Immature natural killer cell (primary cell): Measurements from ENCODE around the gene CPSF6. TPM values are rescaled to one million over a fixed set of nuclear protein-coding genes. Genes with fewer than 3 reads are reported as not detected.

Source experiments
- DNase-seq, 3 donors: peaks; one replicate each; pipeline ENCODE4 v3.0.0; 2022; ENCODE audit warnings: mixed read lengths in 1 of 3
- H3K27ac Mint-ChIP-seq, 6 donors: one replicate each; pipeline ENCODE4 v1.8.0; 2020; ENCODE audit warnings: mixed read lengths in 6 of 6, mild to moderate bottlenecking in 5 of 6, inconsistent platforms in 4 of 6, moderate library complexity in 3 of 6
- H3K27me3 Mint-ChIP-seq, 3 donors: one replicate each; pipeline ENCODE4 v1.8.0; 2020 to 2021; ENCODE audit warnings: low read depth in 3 of 3, mild to moderate bottlenecking in 3 of 3, mixed read lengths in 3 of 3, moderate library complexity in 3 of 3, inconsistent platforms in 1 of 3
- H3K36me3 Mint-ChIP-seq, 3 donors: one replicate each; pipeline ENCODE4 v1.8.0; 2020; ENCODE audit warnings: mixed read lengths in 3 of 3, inconsistent platforms in 2 of 3, mild to moderate bottlenecking in 2 of 3
- H3K4me1 Mint-ChIP-seq, 2 donors: one replicate each; pipeline ENCODE4 v1.8.0; 2020; ENCODE audit warnings: inconsistent platforms in 2 of 2, mild to moderate bottlenecking in 2 of 2, mixed read lengths in 2 of 2, moderate library complexity in 1 of 2
- H3K4me3 Mint-ChIP-seq, 5 donors: one replicate each; pipeline ENCODE4 v1.8.0; 2020; ENCODE audit warnings: mild to moderate bottlenecking in 5 of 5, mixed read lengths in 5 of 5, inconsistent platforms in 3 of 5, moderate library complexity in 3 of 5
- H3K9me3 Mint-ChIP-seq, 6 donors: one replicate each; pipeline ENCODE4 v1.8.0; 2020; ENCODE audit warnings: mild to moderate bottlenecking in 6 of 6, mixed read lengths in 6 of 6, inconsistent platforms in 4 of 6, moderate library complexity in 3 of 6
- polyA plus RNA-seq, 3 donors: library from polyadenylated mRNA; unstranded; fragments of 300-500 nt; fragmentation: Illumina TruSeq; gene quantifications; one replicate each; pipeline ENCODE4 v1.2.3, GENCODE V29; 2021

CPSF6 gene
- polyA plus RNA-seq, 3 donors from 2014 or later: 35.3 to 69.6 (median 49.8) TPM

GRCh38 chr12:69269736-69270135 lies 30.4 kb downstream of the CPSF6 start:
- H3K4me1 Mint-ChIP-seq: peaks cover 0 to 6% of the 10 kb centered on the region in 2 donors
- H3K27ac Mint-ChIP-seq: no peak overlapping the region
- H3K36me3 Mint-ChIP-seq: peaks cover 6 to 7% (median 7%) of the 10 kb centered on the region in 3 donors
- no peak overlapping the region for H3K4me3 Mint-ChIP-seq
- no peaks in the 10 kb centered on the region for H3K9me3 Mint-ChIP-seq
- H3K27me3 Mint-ChIP-seq: no peaks in the 10 kb centered on the region
- DNase-seq: no peak

- DNase-seq: no peak
- Mint-ChIP-seq H3K4me3 (no peak overlapping the region), H3K4me1 (peaks cover 6 to 8% of the 10 kb centered on the region in 2 donors), H3K9me3 (no peaks in the 10 kb centered on the region), H3K27ac (peak overlapping the region in 1 of 6 donors; percentile 14), H3K36me3 (peaks cover 3% of the 10 kb centered on the region in 3 donors), H3K27me3 (peaks cover 0 to 4% (median 1%) of the 10 kb centered on the region in 3 donors)
Observed at GRCh38 chr12:69272511-69272910, 33.1 kb downstream of the CPSF6 start.

GRCh38 chr12:69274861-69275260 lies 35.5 kb downstream of the CPSF6 start:
- Mint-ChIP-seq H3K9me3 (no peaks in the 10 kb centered on the region), H3K4me3 (no peak overlapping the region), H3K27me3 (peaks cover 0 to 4% (median 1%) of the 10 kb centered on the region in 3 donors), H3K4me1 (peaks cover 6 to 8% of the 10 kb centered on the region in 2 donors), H3K36me3 (peaks cover 0 to 3% (median 0%) of the 10 kb centered on the region in 3 donors), H3K27ac (peak overlapping the region in 4 of 6 donors; percentile 6 to 57 (median 43))
- no peak for DNase-seq

GRCh38 chr12:69275471-69275891 lies 36.1 kb downstream of the CPSF6 start:
- no peak for DNase-seq
- Mint-ChIP-seq H3K4me1 (peaks cover 6 to 8% of the 10 kb centered on the region in 2 donors), H3K36me3 (peaks cover 0 to 3% (median 0%) of the 10 kb centered on the region in 3 donors), H3K9me3 (no peaks in the 10 kb centered on the region), H3K27me3 (peaks cover 0 to 4% (median 1%) of the 10 kb centered on the region in 3 donors), H3K27ac (peak overlapping the region in 5 of 6 donors; percentile 1 to 54 (median 12)), H3K4me3 (no peak overlapping the region)

GRCh38 chr12:69278814-69279782 lies 39.7 kb downstream of the CPSF6 start:
- H3K36me3 Mint-ChIP-seq: no peaks in the 10 kb centered on the region
- H3K9me3 Mint-ChIP-seq: no peaks in the 10 kb centered on the region
- DNase-seq: no peak
- H3K27me3 Mint-ChIP-seq: peaks cover 0 to 4% (median 1%) of the 10 kb centered on the region in 3 donors
- no peak overlapping the region for H3K4me3 Mint-ChIP-seq
- H3K27ac Mint-ChIP-seq: peak overlapping the region in 1 of 6 donors; percentile 22
- H3K4me1 Mint-ChIP-seq: peaks cover 15 to 21% of the 10 kb centered on the region in 2 donors

GRCh38 chr12:69284131-69284530 lies 44.8 kb downstream of the CPSF6 start:
- DNase-seq: peak; percentile 10 to 25 (median 20)
- Mint-ChIP-seq H3K27ac (peak overlapping the region in 1 of 6 donors; percentile 38), H3K27me3 (peaks cover 0 to 8% (median 6%) of the 10 kb centered on the region in 3 donors), H3K9me3 (no peaks in the 10 kb centered on the region), H3K4me3 (peak overlapping the region; percentile 50 to 76 (median 70)), H3K36me3 (no peaks in the 10 kb centered on the region), H3K4me1 (peaks cover 18 to 23% of the 10 kb centered on the region in 2 donors)

GRCh38 chr12:69287556-69287955 lies 48.2 kb downstream of the CPSF6 start:
- Mint-ChIP-seq H3K9me3 (no peaks in the 10 kb centered on the region), H3K27me3 (peaks cover 7 to 9% (median 9%) of the 10 kb centered on the region in 3 donors)

GRCh38 chr12:69290545-69291277 lies 51.3 kb downstream of the CPSF6 start:
- no peaks in the 10 kb centered on the region for H3K9me3 Mint-ChIP-seq
- no peaks in the 10 kb centered on the region for H3K36me3 Mint-ChIP-seq
- peaks cover 6 to 11% (median 10%) of the 10 kb centered on the region in 3 donors for H3K27me3 Mint-ChIP-seq
- DNase-seq: peak; percentile 53 to 69 (median 57)
- no peaks in the 10 kb centered on the region for H3K4me1 Mint-ChIP-seq
- H3K4me3 Mint-ChIP-seq: no peak overlapping the region
- no peak overlapping the region for H3K27ac Mint-ChIP-seq

More at GRCh38 chr12:69287556-69287955, 48.2 kb downstream of the CPSF6 start:
- Mint-ChIP-seq H3K27ac (no peak overlapping the region), H3K36me3 (no peaks in the 10 kb centered on the region), H3K4me1 (peaks cover 18 to 23% of the 10 kb centered on the region in 2 donors), H3K4me3 (no peak overlapping the region)
- DNase-seq: no peak

- Mint-ChIP-seq H3K27me3 (peaks cover 6 to 11% (median 10%) of the 10 kb centered on the region in 3 donors), H3K27ac (no peak overlapping the region), H3K4me1 (no peaks in the 10 kb centered on the region), H3K36me3 (no peaks in the 10 kb centered on the region), H3K4me3 (no peak overlapping the region), H3K9me3 (no peaks in the 10 kb centered on the region)
- DNase-seq: no peak
Observed at GRCh38 chr12:69291278-69291593, 51.9 kb downstream of the CPSF6 start.

GRCh38 chr12:69298133-69298532 lies 58.8 kb downstream of the CPSF6 start:
- Mint-ChIP-seq H3K36me3 (no peaks in the 10 kb centered on the region), H3K27me3 (peaks cover 0 to 11% (median 4%) of the 10 kb centered on the region in 3 donors), H3K9me3 (no peaks in the 10 kb centered on the region), H3K4me3 (no peak overlapping the region), H3K4me1 (no peaks in the 10 kb centered on the region), H3K27ac (no peak overlapping the region)
- DNase-seq: no peak

GRCh38 chr12:69298947-69299346 lies 59.6 kb downstream of the CPSF6 start:
- no peak overlapping the region for H3K4me3 Mint-ChIP-seq
- no peaks in the 10 kb centered on the region for H3K36me3 Mint-ChIP-seq
- no peaks in the 10 kb centered on the region for H3K4me1 Mint-ChIP-seq
- no peak overlapping the region for H3K27ac Mint-ChIP-seq
- H3K9me3 Mint-ChIP-seq: no peaks in the 10 kb centered on the region
- peaks cover 4 to 11% (median 8%) of the 10 kb centered on the region in 3 donors for H3K27me3 Mint-ChIP-seq
- DNase-seq: no peak

GRCh38 chr12:69304284-69304683 lies 64.9 kb downstream of the CPSF6 start:
- H3K4me1 Mint-ChIP-seq: no peaks in the 10 kb centered on the region
- no peak for DNase-seq
- peaks cover 2 to 18% (median 4%) of the 10 kb centered on the region in 3 donors for H3K27me3 Mint-ChIP-seq
- H3K9me3 Mint-ChIP-seq: peaks cover 0 to 21% (median 6%) of the 10 kb centered on the region in 6 donors
- H3K4me3 Mint-ChIP-seq: no peak overlapping the region
- H3K36me3 Mint-ChIP-seq: peaks cover 0 to 11% (median 0%) of the 10 kb centered on the region in 3 donors
- no peak overlapping the region for H3K27ac Mint-ChIP-seq

- peaks cover 0 to 17% (median 2%) of the 10 kb centered on the region in 6 donors for H3K9me3 Mint-ChIP-seq
- no peak for DNase-seq
- no peak overlapping the region for H3K4me3 Mint-ChIP-seq
- no peaks in the 10 kb centered on the region for H3K4me1 Mint-ChIP-seq
- no peak overlapping the region for H3K27ac Mint-ChIP-seq
- H3K27me3 Mint-ChIP-seq: peaks cover 0 to 15% (median 0%) of the 10 kb centered on the region in 3 donors
- peaks cover 0 to 9% (median 0%) of the 10 kb centered on the region in 3 donors for H3K36me3 Mint-ChIP-seq
Observed at GRCh38 chr12:69309461-69309860, 70.1 kb downstream of the CPSF6 start.
